CD14-positive monocyte (primary cell): ENCODE data around the gene KIF26B. TPM values are rescaled to one million over a fixed set of nuclear protein-coding genes. Genes with fewer than 3 reads are reported as not detected.

Experiments
- DNase-seq, 3 donors: peaks; one replicate each; pipeline ENCODE4 v3.0.0-alpha.2; 2011 to 2022
- H2AFZ ChIP-seq: 2 replicates; pipeline ENCODE4 v1.6.0; 2012; ENCODE audit warnings: mild to moderate bottlenecking, low read depth, low read length, inconsistent platforms; ENCODE audit not compliant: insufficient read depth, poor library complexity, severe bottlenecking
- H3K27ac ChIP-seq, 2 donors: 1 replicate in 1 of 2; 2 replicates in 1 of 2; pipeline ENCODE4 v1.5.1; 2012 to 2013; ENCODE audit warnings: low read length in 2 of 2, control low read depth in 1 of 2, inconsistent platforms in 1 of 2, low read depth in 1 of 2, mild to moderate bottlenecking in 1 of 2
- H3K27me3 ChIP-seq, 2 donors: one replicate each; pipeline versions ENCODE4 v1.6.0 to v1.6.1; 2011 to 2013; ENCODE audit warnings: low read length in 2 of 2; ENCODE audit not compliant: control insufficient read depth in 2 of 2, insufficient read depth in 2 of 2
- H3K36me3 ChIP-seq, 2 donors: replicated peaks in 1 of 2; 1 replicate in 1 of 2; 2 replicates in 1 of 2; pipeline versions ENCODE4 v1.5.1 to v1.6.1; 2012 to 2013; ENCODE audit warnings: low read length in 2 of 2, control low read depth in 1 of 2, inconsistent platforms in 1 of 2, mild to moderate bottlenecking in 1 of 2; ENCODE audit not compliant: insufficient read depth in 2 of 2, control insufficient read depth in 1 of 2
- H3K4me1 ChIP-seq, 2 donors: 1 replicate in 1 of 2; 2 replicates in 1 of 2; pipeline versions ENCODE4 v1.5.1 to v1.6.1; 2012 to 2013; ENCODE audit warnings: low read length in 2 of 2, control low read depth in 1 of 2, inconsistent platforms in 1 of 2, mild to moderate bottlenecking in 1 of 2, moderate library complexity in 1 of 2; ENCODE audit not compliant: insufficient read depth in 2 of 2, control insufficient read depth in 1 of 2
- H3K4me2 ChIP-seq: replicated peaks from 2 replicates; pipeline ENCODE3; 2012; ENCODE audit warnings: low read length, moderate library complexity, mild to moderate bottlenecking; ENCODE audit not compliant: poor library complexity, severe bottlenecking; ENCODE audit errors: extremely low read depth
- H3K4me3 ChIP-seq, 3 experiments: fragments of 200-600 bp in 1 of 3; sonication (generic) in 1 of 3; replicated peaks in 1 of 3; 1 replicate in 2 of 3; 2 replicates in 1 of 3; pipeline ENCODE4 v1.5.1; 2011 to 2013; ENCODE audit warnings: low read length in 3 of 3, mild to moderate bottlenecking in 3 of 3, control low read depth in 2 of 3, low read depth in 2 of 3, inconsistent platforms in 1 of 3, moderate library complexity in 1 of 3
- H3K79me2 ChIP-seq: 2 replicates; pipeline ENCODE4 v1.6.0; 2012; ENCODE audit warnings: mild to moderate bottlenecking, control low read depth, inconsistent platforms, low read length, moderate library complexity; ENCODE audit not compliant: insufficient read depth
- H3K9ac ChIP-seq: 2 replicates; pipeline ENCODE4 v1.6.0; 2017; ENCODE audit warnings: low read length, mild to moderate bottlenecking; ENCODE audit not compliant: insufficient read depth, poor library complexity, severe bottlenecking
- H3K9me3 ChIP-seq, 2 donors: replicated peaks in 1 of 2; 1 replicate in 1 of 2; 2 replicates in 1 of 2; pipeline versions ENCODE4 v1.5.1 to v1.6.1; 2012 to 2013; ENCODE audit warnings: low read length in 2 of 2, control low read depth in 1 of 2; ENCODE audit not compliant: control insufficient read depth in 1 of 2, insufficient read depth in 1 of 2
- H4K20me1 ChIP-seq: 2 replicates; pipeline ENCODE4 v1.6.0; 2012; ENCODE audit warnings: mild to moderate bottlenecking, low read length, control low read depth, moderate library complexity; ENCODE audit not compliant: insufficient read depth
- H3K27ac Mint-ChIP-seq, 7 donors: one replicate each; pipeline ENCODE4 v1.8.0; 2020; ENCODE audit warnings: mild to moderate bottlenecking in 7 of 7, mixed read lengths in 7 of 7, moderate library complexity in 6 of 7, inconsistent platforms in 2 of 7
- H3K27me3 Mint-ChIP-seq, 3 donors: one replicate each; pipeline ENCODE4 v1.8.0; 2021 to 2022; ENCODE audit warnings: low read depth in 3 of 3, mild to moderate bottlenecking in 3 of 3, mixed read lengths in 3 of 3, moderate library complexity in 3 of 3, inconsistent platforms in 1 of 3
- H3K36me3 Mint-ChIP-seq, 2 donors: one replicate each; pipeline ENCODE4 v1.8.0; 2020; ENCODE audit warnings: mixed read lengths in 2 of 2, inconsistent platforms in 1 of 2, mild to moderate bottlenecking in 1 of 2
- H3K4me1 Mint-ChIP-seq: one replicate; pipeline ENCODE4 v1.8.0; 2020; ENCODE audit warnings: mild to moderate bottlenecking, mixed read lengths
- H3K4me3 Mint-ChIP-seq, 2 donors: one replicate each; pipeline ENCODE4 v1.8.0; 2020; ENCODE audit warnings: mild to moderate bottlenecking in 2 of 2, mixed read lengths in 2 of 2, moderate library complexity in 1 of 2
- H3K9me3 Mint-ChIP-seq, 7 donors: one replicate each; pipeline ENCODE4 v1.8.0; 2020 to 2022; ENCODE audit warnings: mixed read lengths in 7 of 7, mild to moderate bottlenecking in 6 of 7, moderate library complexity in 6 of 7, inconsistent platforms in 2 of 7
- WGBS: methylation state at CpG from one replicate; pipeline ENCODE4 v1.1.5; 2013; ENCODE audit warnings: missing lambda C conversion rate; ENCODE audit not compliant: insufficient coverage; 5-methylcytosine and 5-hydroxymethylcytosine counted together
- intact Hi-C, 2 donors: fragments of 100-400 bp; cut with micrococcal nuclease; formaldehyde crosslinking; loops; one replicate each; pipeline versions ENCODE4 v1.15.0 to v1.15.1; 2023
- polyA plus RNA-seq, 3 donors: library from polyadenylated mRNA; depleted of rRNA in 1 of 3; unstranded in 2 of 3; stranded (reverse) in 1 of 3; fragments of 300-500 nt in 2 of 3; fragments of >200 nt in 1 of 3; fragmentation: Illumina TruSeq in 2 of 3; gene quantifications; 1 replicate in 2 of 3; 2 replicates in 1 of 3; pipeline ENCODE4 v1.2.3, GENCODE V29; 2012 to 2021
- TF ChIP-seq, protein P1 (sequence below): fragments of 200-600 bp; IDR thresholded peaks from one replicate; pipeline ENCODE4 v1.8.0; 2022; ENCODE audit warnings: antibody characterized with exemption, mild to moderate bottlenecking

The KIF26B gene
- polyA plus RNA-seq, 3 donors: 0.01 to 0.05 TPM; not detected in 1

DNA sequence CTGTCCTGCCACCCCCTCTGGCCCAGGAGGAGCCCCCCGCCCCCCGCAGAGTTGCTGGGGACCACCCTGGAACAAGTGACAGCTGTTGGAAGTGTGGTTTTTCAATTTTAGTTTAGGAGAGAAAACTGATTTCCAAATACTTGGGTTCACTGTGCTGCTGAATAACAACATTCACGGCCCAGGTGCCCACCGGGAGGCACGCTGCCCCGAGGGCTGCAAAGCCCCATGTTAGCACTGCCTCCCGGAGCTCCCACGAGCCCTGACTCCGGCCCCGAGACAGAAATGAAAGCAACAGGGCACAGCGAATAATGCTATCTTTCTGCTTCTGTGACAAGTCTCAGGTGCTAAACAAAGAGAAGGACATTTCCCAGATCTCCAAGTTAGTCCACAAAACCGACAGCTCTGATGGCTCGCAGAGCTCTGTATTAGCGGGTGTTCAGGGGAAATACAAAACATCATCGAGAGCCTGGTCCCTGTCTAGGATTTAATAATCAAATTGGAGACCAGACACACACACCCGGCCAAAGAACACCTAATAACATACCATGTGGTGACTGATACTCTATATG, 451.5 kb downstream of the KIF26B start:
- H3K4me3 Mint-ChIP-seq: peak overlapping the region in 1 of 2 donors; percentile 43
- Histone ChIP-seq H3K27me3 (peaks cover 0 to 4% of the 10 kb centered on the region in 2 donors), H2AFZ (no peak overlapping the region), H3K4me2 (no peak overlapping the region), H3K9ac (no peak overlapping the region), H3K36me3 (no peaks in the 10 kb centered on the region), H3K4me3 (no peak overlapping the region), H3K9me3 (no peaks in the 10 kb centered on the region), H3K4me1 (peaks cover 11 to 16% of the 10 kb centered on the region in 2 donors), H3K79me2 (no peaks in the 10 kb centered on the region), H4K20me1 (no peaks in the 10 kb centered on the region), H3K27ac (no peak overlapping the region)
- peaks cover 25% of the 10 kb centered on the region for H3K4me1 Mint-ChIP-seq
- TF ChIP-seq, protein P1, sequence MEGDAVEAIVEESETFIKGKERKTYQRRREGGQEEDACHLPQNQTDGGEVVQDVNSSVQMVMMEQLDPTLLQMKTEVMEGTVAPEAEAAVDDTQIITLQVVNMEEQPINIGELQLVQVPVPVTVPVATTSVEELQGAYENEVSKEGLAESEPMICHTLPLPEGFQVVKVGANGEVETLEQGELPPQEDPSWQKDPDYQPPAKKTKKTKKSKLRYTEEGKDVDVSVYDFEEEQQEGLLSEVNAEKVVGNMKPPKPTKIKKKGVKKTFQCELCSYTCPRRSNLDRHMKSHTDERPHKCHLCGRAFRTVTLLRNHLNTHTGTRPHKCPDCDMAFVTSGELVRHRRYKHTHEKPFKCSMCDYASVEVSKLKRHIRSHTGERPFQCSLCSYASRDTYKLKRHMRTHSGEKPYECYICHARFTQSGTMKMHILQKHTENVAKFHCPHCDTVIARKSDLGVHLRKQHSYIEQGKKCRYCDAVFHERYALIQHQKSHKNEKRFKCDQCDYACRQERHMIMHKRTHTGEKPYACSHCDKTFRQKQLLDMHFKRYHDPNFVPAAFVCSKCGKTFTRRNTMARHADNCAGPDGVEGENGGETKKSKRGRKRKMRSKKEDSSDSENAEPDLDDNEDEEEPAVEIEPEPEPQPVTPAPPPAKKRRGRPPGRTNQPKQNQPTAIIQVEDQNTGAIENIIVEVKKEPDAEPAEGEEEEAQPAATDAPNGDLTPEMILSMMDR: no peak
- intact Hi-C loops: loop anchor here in 1 of 2 donors (5.0 kb wide), 1 partner anchor 716 kb away; no protein-coding TSS in a partner anchor
- peaks cover 21 to 39% (median 29%) of the 10 kb centered on the region in 3 donors for H3K27me3 Mint-ChIP-seq
- no peak for DNase-seq
- 98% methylated on average over 13 of the region's 16 CpGs for WGBS
- H3K27ac Mint-ChIP-seq: no peak overlapping the region
- H3K36me3 Mint-ChIP-seq: peaks cover 0 to 1% of the 10 kb centered on the region in 2 donors
- no peaks in the 10 kb centered on the region for H3K9me3 Mint-ChIP-seq

DNA sequence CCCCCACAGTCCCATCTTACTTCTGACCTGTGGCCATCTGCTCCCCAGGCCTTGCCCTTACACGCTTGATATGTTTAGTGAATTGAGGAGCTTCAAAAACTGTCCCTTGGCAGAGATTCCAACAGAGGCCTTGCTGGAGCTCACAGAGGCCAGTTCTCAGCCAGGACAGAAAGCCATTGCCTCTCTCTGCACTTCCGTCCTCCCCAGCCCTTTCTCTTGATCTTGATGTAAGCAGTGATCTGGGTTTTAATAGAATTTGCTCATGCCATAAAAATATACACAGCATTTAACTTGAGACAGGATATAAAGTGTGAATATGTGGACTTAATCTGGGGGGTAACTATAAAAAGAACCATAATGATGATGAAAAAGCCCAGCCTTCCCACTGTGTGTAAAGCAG, 453.5 kb downstream of the KIF26B start:
- 67% methylated on average over 1 of the region's 2 CpGs for WGBS
- Histone ChIP-seq H3K9me3 (no peaks in the 10 kb centered on the region), H3K36me3 (no peaks in the 10 kb centered on the region), H3K27me3 (peaks cover 0 to 4% of the 10 kb centered on the region in 2 donors), H3K9ac (no peak overlapping the region), H2AFZ (no peak overlapping the region), H3K4me1 (peaks cover 11 to 16% of the 10 kb centered on the region in 2 donors), H3K4me2 (no peak overlapping the region), H3K4me3 (no peak overlapping the region), H4K20me1 (no peaks in the 10 kb centered on the region), H3K79me2 (no peaks in the 10 kb centered on the region), H3K27ac (no peak overlapping the region)
- Mint-ChIP-seq H3K4me3 (no peak overlapping the region), H3K27ac (no peak overlapping the region), H3K4me1 (peaks cover 25% of the 10 kb centered on the region), H3K9me3 (peaks cover 0 to 2% (median 0%) of the 10 kb centered on the region in 7 donors), H3K27me3 (peaks cover 29 to 39% (median 31%) of the 10 kb centered on the region in 3 donors), H3K36me3 (peaks cover 0 to 1% of the 10 kb centered on the region in 2 donors)
- TF ChIP-seq, protein P1: no peak
- intact Hi-C loops: loop anchor here in 1 of 2 donors (5.0 kb wide), 1 partner anchor 714 kb away; no protein-coding TSS in a partner anchor
- DNase-seq: no peak
